ENCODE data around the gene SAMD10.

SAMD10 gene

GRCh38 chr20:63929071-63929470 is 50.4 kb downstream of the SAMD10 start:
- POLR2A ChIA-PET (ENCODE audit: low non-redundant PET): interaction anchor here (0.8 kb wide), 1 partner anchor 8 kb away, joined by 5 read pairs; no protein-coding TSS in a partner anchor
- no peak for DNase-seq (ENCODE audit: low spot score)
- TF ChIP-seq CTCF (conservative IDR thresholded peaks at IDR 0.05; ENCODE audit: low read depth): no peak
- H3K27ac ChIP-seq: no peak overlapping the region
- CTCF ChIA-PET: no interaction called here

- no peak for DNase-seq (ENCODE audit: low spot score)
- no peak overlapping the region for H3K27ac ChIP-seq
- no peak for TF ChIP-seq CTCF (conservative IDR thresholded peaks at IDR 0.05; ENCODE audit: low read depth)
- ChIA-PET CTCF (no interaction called here), POLR2A (ENCODE audit: low non-redundant PET) (interaction anchor here (0.6 kb wide), 1 partner anchor 140 kb away, joined by 3 read pairs; no protein-coding TSS in a partner anchor)
Observed at GRCh38 chr20:63926298-63926697, 53.1 kb downstream of the SAMD10 start.

GRCh38 chr20:63924241-63924640 is 55.2 kb downstream of the SAMD10 start:
- TF ChIP-seq CTCF (conservative IDR thresholded peaks at IDR 0.05; ENCODE audit: low read depth): no peak
- POLR2A ChIA-PET (ENCODE audit: low non-redundant PET): no interaction called here
- H3K27ac ChIP-seq: peak overlapping the region; percentile 17
- no peak for DNase-seq (ENCODE audit: low spot score)
- CTCF ChIA-PET: interaction anchor here (0.6 kb wide), 1 partner anchor 622 kb away, joined by 3 read pairs; no protein-coding TSS in a partner anchor

Data from RWPE1 (cell line).